WERI-Rb-1 (cell line): Measurements from ENCODE around the gene NRXN3.

ENCODE experiments used
- DNase-seq: peaks from one replicate; pipeline ENCODE4 v3.0.0-alpha.2; 2020
- H3K27ac ChIP-seq: fragments of 250-450 bp; sonication (Bioruptor Pico); 2 replicates; pipeline ENCODE4 v1.5.1; 2020; ENCODE audit warnings: mild to moderate bottlenecking, moderate library complexity
- H3K27me3 ChIP-seq: fragments of 250-450 bp; sonication (Bioruptor Pico); 2 replicates; pipeline ENCODE4 v1.5.1; 2021; ENCODE audit warnings: mild to moderate bottlenecking, low read depth, moderate library complexity; ENCODE audit not compliant: insufficient read depth, severe bottlenecking
- H3K36me3 ChIP-seq: fragments of 250-450 bp; sonication (Bioruptor Pico); 2 replicates; pipeline ENCODE4 v1.5.1; 2020; ENCODE audit warnings: mild to moderate bottlenecking, moderate library complexity
- H3K4me3 ChIP-seq: 2 replicates; pipeline ENCODE4 v1.5.1; 2011; ENCODE audit warnings: low read depth, mild to moderate bottlenecking, control low read depth, low read length
- H3K9me3 ChIP-seq: fragments of 250-450 bp; sonication (Bioruptor Pico); 2 replicates; pipeline ENCODE4 v1.5.1; 2021; ENCODE audit warnings: mild to moderate bottlenecking, moderate library complexity; ENCODE audit not compliant: severe bottlenecking
- CTCF ChIP-seq: IDR thresholded peaks from 2 replicates; pipeline ENCODE4 v1.5.1; 2011; ENCODE audit warnings: low read depth, mild to moderate bottlenecking, control low read depth, inconsistent platforms, low read length

Gene NRXN3

GRCh38 chr14:78131201-78131600, 39.0 kb upstream of the NRXN3 start:
- H3K36me3 ChIP-seq: no peaks in the 10 kb centered on the region
- DNase-seq: no peak
- H3K9me3 ChIP-seq: no peaks in the 10 kb centered on the region
- TF ChIP-seq CTCF: no peak
- no peak overlapping the region for H3K27ac ChIP-seq
- no peak overlapping the region for H3K4me3 ChIP-seq
- H3K27me3 ChIP-seq: no peaks in the 10 kb centered on the region

- no peak for TF ChIP-seq CTCF
- no peak overlapping the region for H3K27ac ChIP-seq
- no peaks in the 10 kb centered on the region for H3K9me3 ChIP-seq
- H3K27me3 ChIP-seq: no peaks in the 10 kb centered on the region
- no peak for DNase-seq
- H3K36me3 ChIP-seq: no peaks in the 10 kb centered on the region
- H3K4me3 ChIP-seq: no peak overlapping the region
Measured at GRCh38 chr14:78131616-78132015, 38.6 kb upstream of the NRXN3 start.

GRCh38 chr14:78135450-78135891, 34.7 kb upstream of the NRXN3 start:
- no peak for TF ChIP-seq CTCF
- H3K27ac ChIP-seq: no peak overlapping the region
- no peaks in the 10 kb centered on the region for H3K36me3 ChIP-seq
- H3K9me3 ChIP-seq: no peaks in the 10 kb centered on the region
- H3K27me3 ChIP-seq: no peaks in the 10 kb centered on the region
- no peak overlapping the region for H3K4me3 ChIP-seq
- DNase-seq: no peak

GRCh38 chr14:78136695-78137094, 33.5 kb upstream of the NRXN3 start:
- DNase-seq: no peak
- Histone ChIP-seq H3K27ac (no peak overlapping the region), H3K4me3 (no peak overlapping the region)

GRCh38 chr14:78141590-78141989, 28.6 kb upstream of the NRXN3 start:
- H3K27me3 ChIP-seq: no peaks in the 10 kb centered on the region
- H3K27ac ChIP-seq: no peak overlapping the region
- H3K9me3 ChIP-seq: no peaks in the 10 kb centered on the region
- no peak overlapping the region for H3K4me3 ChIP-seq
- TF ChIP-seq CTCF: no peak
- H3K36me3 ChIP-seq: no peaks in the 10 kb centered on the region
- DNase-seq: no peak

More at GRCh38 chr14:78136695-78137094, 33.5 kb upstream of the NRXN3 start:
- no peak for TF ChIP-seq CTCF
- Histone ChIP-seq H3K9me3 (no peaks in the 10 kb centered on the region), H3K36me3 (no peaks in the 10 kb centered on the region), H3K27me3 (no peaks in the 10 kb centered on the region)

GRCh38 chr14:78142998-78143397, 27.2 kb upstream of the NRXN3 start:
- Histone ChIP-seq H3K9me3 (no peaks in the 10 kb centered on the region), H3K27me3 (no peaks in the 10 kb centered on the region), H3K36me3 (no peaks in the 10 kb centered on the region), H3K4me3 (no peak overlapping the region), H3K27ac (no peak overlapping the region)
- no peak for DNase-seq
- TF ChIP-seq CTCF: no peak
